Neural cell (in vitro differentiated cells): ENCODE results near the gene TNFRSF19. TPM values are rescaled to one million over a fixed set of nuclear protein-coding genes. Genes with fewer than 3 reads are reported as not detected.

ENCODE experiments used
- H2AFZ ChIP-seq: fragments of 200-600, 300-800 bp; sonication (generic), shearing (Covaris generic); 2 replicates; pipeline ENCODE4 v1.6.0; 2014; ENCODE audit warnings: low read depth, mild to moderate bottlenecking, antibody characterized with exemption, low read length, moderate library complexity
- H3F3A ChIP-seq: fragments of 200-600 bp; shearing (Covaris generic); 2 replicates; pipeline ENCODE4 v1.6.1; 2016; ENCODE audit warnings: mild to moderate bottlenecking, moderate library complexity, mixed read lengths, antibody characterized with exemption, low read length; ENCODE audit not compliant: insufficient read depth, poor library complexity, severe bottlenecking
- H3K27ac ChIP-seq: fragments of 200-600, 300-800 bp; sonication (generic), shearing (Covaris generic); 2 replicates; pipeline ENCODE4 v1.5.1; 2014; ENCODE audit warnings: mild to moderate bottlenecking, low read length, moderate library complexity
- H3K27me3 ChIP-seq: fragments of 300-800, 200-600 bp; sonication (generic), shearing (Covaris generic); 2 replicates; pipeline ENCODE4 v1.6.0; 2014; ENCODE audit warnings: mild to moderate bottlenecking, low read depth, low read length, moderate library complexity; ENCODE audit not compliant: insufficient read depth
- H3K36me3 ChIP-seq: fragments of 300-800, 200-600 bp; sonication (generic), shearing (Covaris generic); 2 replicates; pipeline ENCODE4 v1.5.1; 2014; ENCODE audit warnings: mild to moderate bottlenecking, antibody characterized with exemption, low read length, moderate library complexity; ENCODE audit not compliant: insufficient read depth
- H3K4me2 ChIP-seq: fragments of 300-800, 200-600 bp; sonication (generic), shearing (Covaris generic); 2 replicates; pipeline ENCODE4 v1.6.0; 2014; ENCODE audit warnings: mild to moderate bottlenecking, low read length
- H3K4me3 ChIP-seq: fragments of 300-800, 200-600 bp; sonication (generic), shearing (Covaris generic); 2 replicates; pipeline ENCODE4 v1.5.1; 2014; ENCODE audit warnings: mild to moderate bottlenecking, low read length, moderate library complexity
- H3K79me2 ChIP-seq: fragments of 200-600 bp; shearing (Covaris generic); replicated peaks from 2 replicates; pipeline ENCODE4 v1.6.0; 2014; ENCODE audit warnings: mild to moderate bottlenecking, low read length, moderate library complexity; ENCODE audit not compliant: insufficient read depth
- H3K9ac ChIP-seq: fragments of 300-800, 200-600 bp; sonication (generic), shearing (Covaris generic); 2 replicates; pipeline ENCODE4 v1.6.1; 2016; ENCODE audit warnings: mild to moderate bottlenecking, low read length, mixed read lengths
- H3K9me2 ChIP-seq: fragments of 200-600 bp; shearing (Covaris generic); 2 replicates; pipeline ENCODE4 v1.6.1; 2016; ENCODE audit warnings: mild to moderate bottlenecking, low read length, mixed read lengths; ENCODE audit not compliant: insufficient read depth
- H3K9me3 ChIP-seq: fragments of 200-600, 300-800 bp; sonication (generic), shearing (Covaris generic); 2 replicates; pipeline ENCODE4 v1.6.1; 2016; ENCODE audit warnings: mild to moderate bottlenecking, mixed run types, low read length, moderate library complexity, mixed read lengths
- H4K20me1 ChIP-seq: fragments of 200-600 bp; shearing (Covaris generic); 2 replicates; pipeline ENCODE4 v1.6.1; 2016; ENCODE audit warnings: mild to moderate bottlenecking, mixed run types; ENCODE audit not compliant: insufficient read depth
- CTCF ChIP-seq: fragments of 450-650 bp; IDR thresholded peaks from 2 replicates; pipeline ENCODE4 v1.5.1; 2014; ENCODE audit warnings: antibody characterized with exemption, mild to moderate bottlenecking, moderate library complexity; ENCODE audit not compliant: poor library complexity, severe bottlenecking
- EP300 ChIP-seq: fragments of 450-650 bp; conservative IDR thresholded peaks from 2 replicates; pipeline ENCODE4 v1.6.1; 2014; ENCODE audit warnings: antibody characterized with exemption, mild to moderate bottlenecking, moderate library complexity; ENCODE audit not compliant: poor library complexity, severe bottlenecking
- EZH2 ChIP-seq: fragments of 200-600, 300-800 bp; shearing (Covaris generic), sonication (generic); IDR thresholded peaks from 2 replicates; pipeline ENCODE4 v1.6.1; 2014; ENCODE audit warnings: antibody characterized with exemption, low read length, borderline replicate concordance, mild to moderate bottlenecking; ENCODE audit not compliant: insufficient read depth, poor library complexity, severe bottlenecking
- MXI1 ChIP-seq: fragments of 450-650 bp; conservative IDR thresholded peaks from 2 replicates; pipeline ENCODE4 v1.6.1; 2014; ENCODE audit warnings: antibody characterized with exemption, mild to moderate bottlenecking; ENCODE audit not compliant: poor library complexity, severe bottlenecking
- POLR2AphosphoS5 ChIP-seq: IDR thresholded peaks from 2 replicates; pipeline ENCODE4 v1.6.1; 2012
- RAD21 ChIP-seq: fragments of 450-650 bp; conservative IDR thresholded peaks from 2 replicates; pipeline ENCODE4 v1.6.1; 2014; ENCODE audit warnings: antibody characterized with exemption, mild to moderate bottlenecking, moderate library complexity
- REST ChIP-seq: IDR thresholded peaks from 2 replicates; pipeline ENCODE4 v1.6.1; 2012; ENCODE audit warnings: borderline replicate concordance
- SMC3 ChIP-seq: fragments of 450-650 bp; conservative IDR thresholded peaks from 2 replicates; pipeline ENCODE4 v1.6.1; 2014; ENCODE audit warnings: antibody characterized with exemption, mild to moderate bottlenecking, moderate library complexity; ENCODE audit not compliant: poor library complexity
- TAF1 ChIP-seq: IDR thresholded peaks from 2 replicates; pipeline ENCODE4 v1.6.1; 2012; ENCODE audit warnings: low read depth
- polyA plus RNA-seq: library from polyadenylated mRNA; depleted of rRNA; stranded (reverse); fragments of >200 nt; gene quantifications from 2 replicates; pipeline ENCODE4 v1.2.3, GENCODE V29; 2014

The TNFRSF19 gene
- polyA plus RNA-seq, 1 donor from 2014 or later: 3.3 TPM

- no peak for TF ChIP-seq RAD21
- no peak for TF ChIP-seq TAF1
- Histone ChIP-seq H3K36me3 (no peaks in the 10 kb centered on the region), H3K79me2 (no peaks in the 10 kb centered on the region), H3K4me2 (no peak overlapping the region), H2AFZ (no peak overlapping the region), H4K20me1 (no peaks in the 10 kb centered on the region), H3K9me3 (no peaks in the 10 kb centered on the region), H3K4me3 (no peak overlapping the region), H3F3A (no peaks in the 10 kb centered on the region), H3K9ac (no peak overlapping the region), H3K27me3 (no peaks in the 10 kb centered on the region), H3K27ac (no peak overlapping the region), H3K9me2 (no peaks in the 10 kb centered on the region)
Observed at GRCh38 chr13:23550163-23550562, 20.0 kb upstream of the TNFRSF19 start.

- Histone ChIP-seq H3K36me3 (no peaks in the 10 kb centered on the region), H3K9me2 (no peaks in the 10 kb centered on the region), H3K4me2 (no peak overlapping the region), H3F3A (no peaks in the 10 kb centered on the region), H3K9me3 (no peaks in the 10 kb centered on the region), H3K79me2 (no peaks in the 10 kb centered on the region), H4K20me1 (no peaks in the 10 kb centered on the region), H3K27ac (no peak overlapping the region), H3K27me3 (no peaks in the 10 kb centered on the region), H2AFZ (no peak overlapping the region), H3K4me3 (no peak overlapping the region), H3K9ac (no peak overlapping the region)
- TF ChIP-seq TAF1 (no peak), EP300 (no peak), REST (no peak), SMC3 (no peak), EZH2 (no peak), POLR2AphosphoS5 (no peak), MXI1 (no peak), CTCF (no peak), RAD21 (no peak)
Observed at GRCh38 chr13:23551213-23552008, 18.8 kb upstream of the TNFRSF19 start.
